HG03457 (cell line): ENCODE results near the gene TMEM132D.

Experiments
- ATAC-seq: cut with Tn5 transposase; IDR thresholded peaks from one replicate; pipeline ENCODE4 v1.9.1; 2021; ENCODE audit warnings: moderate number of reproducible peaks; ENCODE audit not compliant: unreplicated experiment

Gene TMEM132D

GRCh38 chr12:129750421-129750820, 153.4 kb downstream of the TMEM132D start:
- no peak for ATAC-seq

- no peak for ATAC-seq
Measured at GRCh38 chr12:129746318-129746717, 157.5 kb downstream of the TMEM132D start.

- no peak for ATAC-seq
Measured at GRCh38 chr12:129729170-129729569, 174.7 kb downstream of the TMEM132D start.

- ATAC-seq, result no peak
Measured at GRCh38 chr12:129727100-129727499, 176.7 kb downstream of the TMEM132D start.

- no peak for ATAC-seq
Measured at GRCh38 chr12:129723260-129723659, 180.6 kb downstream of the TMEM132D start.

GRCh38 chr12:129720618-129721017, 183.2 kb downstream of the TMEM132D start:
- no peak for ATAC-seq

- ATAC-seq, result no peak
Measured at GRCh38 chr12:129719416-129719815, 184.4 kb downstream of the TMEM132D start.

GRCh38 chr12:129717438-129717837, 186.4 kb downstream of the TMEM132D start:
- no peak for ATAC-seq

- ATAC-seq, result no peak
Measured at GRCh38 chr12:129716825-129717224, 187.0 kb downstream of the TMEM132D start.

- no peak for ATAC-seq
Measured at GRCh38 chr12:129706716-129707115, 197.1 kb downstream of the TMEM132D start.

GRCh38 chr12:129704232-129704830, 199.5 kb downstream of the TMEM132D start:
- no peak for ATAC-seq

- ATAC-seq, result no peak
Measured at GRCh38 chr12:129701631-129702101, 202.2 kb downstream of the TMEM132D start.

- no peak for ATAC-seq
Measured at GRCh38 chr12:129700036-129700435, 203.8 kb downstream of the TMEM132D start.

GRCh38 chr12:129696926-129697325, 206.9 kb downstream of the TMEM132D start:
- no peak for ATAC-seq

- no peak for ATAC-seq
Measured at GRCh38 chr12:129696405-129696804, 207.4 kb downstream of the TMEM132D start.

- no peak for ATAC-seq
Measured at GRCh38 chr12:129693731-129694130, 210.1 kb downstream of the TMEM132D start.

GRCh38 chr12:129687731-129688130, 216.1 kb downstream of the TMEM132D start:
- ATAC-seq, result no peak

- ATAC-seq, result no peak
Measured at GRCh38 chr12:129681830-129682229, 222.0 kb downstream of the TMEM132D start.

- ATAC-seq, result no peak
Measured at GRCh38 chr12:129681151-129681550, 222.7 kb downstream of the TMEM132D start.

GRCh38 chr12:129676411-129676810, 227.4 kb downstream of the TMEM132D start:
- ATAC-seq, result no peak

GRCh38 chr12:129675947-129676346, 227.9 kb downstream of the TMEM132D start:
- ATAC-seq, result no peak

GRCh38 chr12:129675496-129675895, 228.3 kb downstream of the TMEM132D start:
- ATAC-seq, result no peak

- ATAC-seq, result no peak
Measured at GRCh38 chr12:129673806-129674205, 230.0 kb downstream of the TMEM132D start.
